Sigmoid colon (tissue), 4 donors: ENCODE data around the gene DDX51.

Experiments used
- POLR2A ChIP-seq, 2 donors: fragments of 450-650 bp; IDR thresholded peaks; one replicate each; pipeline ENCODE4 v1.6.1; 2016; ENCODE audit warnings: antibody characterized with exemption in 2 of 2, mild to moderate bottlenecking in 2 of 2, moderate library complexity in 2 of 2
- POLR2AphosphoS5 ChIP-seq, 4 donors: sonication (generic); formaldehyde crosslinking; IDR thresholded peaks; one replicate each; pipeline ENCODE4 v1.6.1; 2017; ENCODE audit warnings: antibody characterized with exemption in 4 of 4
- TF ChIP-seq, protein P1 (sequence below), 4 experiments: fragments of 450-650 bp in 3 of 4; fragments of 200-600 bp in 1 of 4; IDR thresholded peaks; one replicate each; pipeline ENCODE4 v1.5.1; 2016 to 2019; ENCODE audit warnings: antibody characterized with exemption in 4 of 4, mild to moderate bottlenecking in 3 of 4, moderate library complexity in 2 of 4

DNA sequence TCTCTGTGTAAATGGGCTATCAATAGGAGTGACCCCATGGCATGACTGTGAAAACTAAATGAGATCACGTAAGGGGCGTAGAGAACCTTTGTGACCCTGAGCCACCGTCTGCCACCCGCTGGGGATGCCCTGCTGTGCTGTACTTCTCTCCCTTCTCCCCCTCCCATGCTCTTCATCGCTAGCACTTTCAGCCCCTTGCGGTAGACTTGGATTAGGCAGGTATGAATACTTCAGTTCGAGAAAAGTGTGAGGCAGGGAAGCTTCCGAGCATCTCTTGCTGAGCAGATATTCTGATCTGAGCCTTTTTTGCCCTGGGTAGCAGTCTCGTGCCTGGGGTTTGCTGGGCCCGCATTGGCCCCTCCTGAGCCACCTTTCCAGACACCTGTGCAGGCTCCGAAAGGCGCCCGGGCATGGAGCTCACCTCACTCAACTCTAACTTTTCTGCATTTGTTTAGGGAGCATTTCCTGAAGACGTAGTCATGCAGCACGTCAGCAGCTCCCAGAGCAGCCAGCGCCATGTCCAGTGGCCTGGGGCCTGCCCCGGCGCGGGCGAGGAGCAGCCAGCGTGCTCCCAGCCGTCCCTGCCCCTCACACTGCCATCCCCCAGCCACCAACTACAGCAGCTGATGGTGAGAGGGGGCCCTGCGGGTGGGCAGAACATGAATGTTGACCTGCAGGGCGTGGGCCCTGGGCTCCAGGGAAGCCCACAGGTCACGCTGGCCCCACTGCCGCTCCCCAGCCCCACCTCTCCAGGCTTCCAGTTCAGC lies 40.4 kb downstream of the DDX51 start:
- TF ChIP-seq, protein P1, sequence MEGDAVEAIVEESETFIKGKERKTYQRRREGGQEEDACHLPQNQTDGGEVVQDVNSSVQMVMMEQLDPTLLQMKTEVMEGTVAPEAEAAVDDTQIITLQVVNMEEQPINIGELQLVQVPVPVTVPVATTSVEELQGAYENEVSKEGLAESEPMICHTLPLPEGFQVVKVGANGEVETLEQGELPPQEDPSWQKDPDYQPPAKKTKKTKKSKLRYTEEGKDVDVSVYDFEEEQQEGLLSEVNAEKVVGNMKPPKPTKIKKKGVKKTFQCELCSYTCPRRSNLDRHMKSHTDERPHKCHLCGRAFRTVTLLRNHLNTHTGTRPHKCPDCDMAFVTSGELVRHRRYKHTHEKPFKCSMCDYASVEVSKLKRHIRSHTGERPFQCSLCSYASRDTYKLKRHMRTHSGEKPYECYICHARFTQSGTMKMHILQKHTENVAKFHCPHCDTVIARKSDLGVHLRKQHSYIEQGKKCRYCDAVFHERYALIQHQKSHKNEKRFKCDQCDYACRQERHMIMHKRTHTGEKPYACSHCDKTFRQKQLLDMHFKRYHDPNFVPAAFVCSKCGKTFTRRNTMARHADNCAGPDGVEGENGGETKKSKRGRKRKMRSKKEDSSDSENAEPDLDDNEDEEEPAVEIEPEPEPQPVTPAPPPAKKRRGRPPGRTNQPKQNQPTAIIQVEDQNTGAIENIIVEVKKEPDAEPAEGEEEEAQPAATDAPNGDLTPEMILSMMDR (IDR thresholded peaks at IDR 0.05) = no peak
- TF ChIP-seq POLR2A (IDR thresholded peaks at IDR 0.05) (no peak), POLR2AphosphoS5 (IDR thresholded peaks at IDR 0.05) (no peak)
